OCI-LY1 (cell line): ENCODE data around the gene CHGA.

Experiments used
- H2AFZ ChIP-seq: fragments of 200-600 bp; sonication (generic), shearing (Covaris generic); 2 replicates; pipeline ENCODE4 v1.6.0; 2014; ENCODE audit warnings: antibody characterized with exemption, mild to moderate bottlenecking, low read length
- H3F3A ChIP-seq: fragments of 200-600 bp; sonication (generic), shearing (Covaris generic); 2 replicates; pipeline ENCODE4 v1.6.0; 2014; ENCODE audit warnings: mild to moderate bottlenecking, antibody characterized with exemption, low read length, moderate library complexity; ENCODE audit not compliant: insufficient read depth
- H3K27ac ChIP-seq: fragments of 200-600 bp; sonication (generic); 2 replicates; pipeline ENCODE4 v1.5.1; 2014; ENCODE audit warnings: low read length, mixed run types, mild to moderate bottlenecking, low read depth; ENCODE audit not compliant: poor library complexity, severe bottlenecking
- H3K27me3 ChIP-seq: fragments of 200-600 bp; sonication (generic); 2 replicates; pipeline ENCODE4 v1.6.0; 2014; ENCODE audit warnings: antibody characterized with exemption, mild to moderate bottlenecking, low read length, moderate library complexity; ENCODE audit not compliant: insufficient read depth
- H3K36me3 ChIP-seq: fragments of 200-600 bp; sonication (generic); 2 replicates; pipeline ENCODE4 v1.6.1; 2014; ENCODE audit warnings: mild to moderate bottlenecking, antibody characterized with exemption, low read length, moderate library complexity, mixed read lengths; ENCODE audit not compliant: insufficient read depth
- H3K4me1 ChIP-seq: fragments of 200-600 bp; sonication (generic); 2 replicates; pipeline ENCODE4 v1.5.1; 2014; ENCODE audit warnings: mild to moderate bottlenecking, low read length, moderate library complexity; ENCODE audit not compliant: insufficient read depth, severe bottlenecking
- H3K4me2 ChIP-seq: fragments of 200-600 bp; sonication (generic), shearing (Covaris generic); 2 replicates; pipeline ENCODE4 v1.6.1; 2014; ENCODE audit warnings: low read length
- H3K4me3 ChIP-seq: fragments of 200-600 bp; sonication (generic); 2 replicates; pipeline ENCODE4 v1.5.1; 2014; ENCODE audit warnings: low read length, low read depth, mild to moderate bottlenecking, mixed read lengths; ENCODE audit not compliant: poor library complexity, severe bottlenecking
- H3K79me2 ChIP-seq: fragments of 200-600 bp; shearing (Covaris generic); 2 replicates; pipeline ENCODE4 v1.6.1; 2016; ENCODE audit warnings: mixed run types, low read length, mixed read lengths; ENCODE audit not compliant: insufficient read depth
- H3K9ac ChIP-seq: fragments of 200-600 bp; sonication (generic), shearing (Covaris generic); 2 replicates; pipeline ENCODE4 v1.6.1; 2014; ENCODE audit warnings: mild to moderate bottlenecking, low read length, mixed read lengths
- H3K9me2 ChIP-seq: fragments of 200-600 bp; sonication (generic), shearing (Covaris generic); 2 replicates; pipeline ENCODE4 v1.6.1; 2014; ENCODE audit warnings: low read depth, mild to moderate bottlenecking, low read length, mixed read lengths
- H3K9me3 ChIP-seq: fragments of 200-600 bp; shearing (Covaris generic); 2 replicates; pipeline ENCODE4 v1.6.1; 2014; ENCODE audit warnings: low read length, mixed read lengths
- H4K20me1 ChIP-seq: fragments of 200-600 bp; sonication (generic), shearing (Covaris generic); 2 replicates; pipeline ENCODE4 v1.6.0; 2016; ENCODE audit warnings: mild to moderate bottlenecking, low read length; ENCODE audit not compliant: insufficient read depth
- EZH2 ChIP-seq: fragments of 200-600 bp; sonication (generic), shearing (Covaris generic); IDR thresholded peaks from 2 replicates; pipeline ENCODE4 v1.8.0; 2017; ENCODE audit warnings: borderline replicate concordance, mixed run types, mild to moderate bottlenecking, antibody characterized with exemption, low read length, moderate library complexity, mixed read lengths
- TF ChIP-seq, protein P1 (sequence below): fragments of 200-600 bp; sonication (generic), shearing (Covaris generic); IDR thresholded peaks from 2 replicates; pipeline ENCODE4 v1.5.1; 2017; ENCODE audit warnings: mild to moderate bottlenecking, antibody characterized with exemption, low read length, moderate library complexity, mixed read lengths

Gene CHGA

GRCh38 chr14:92884410-92884809 lies 38.5 kb upstream of the CHGA start:
- Histone ChIP-seq H3K4me3 (no peak overlapping the region), H2AFZ (no peak overlapping the region), H3K9me2 (no peaks in the 10 kb centered on the region), H4K20me1 (no peaks in the 10 kb centered on the region), H3K27ac (no peak overlapping the region), H3K9ac (no peak overlapping the region), H3K36me3 (no peaks in the 10 kb centered on the region), H3K79me2 (no peaks in the 10 kb centered on the region), H3K4me2 (no peak overlapping the region), H3K4me1 (no peaks in the 10 kb centered on the region), H3K27me3 (peaks cover 4% of the 10 kb centered on the region; the same call in 1 of the 2 replicates), H3K9me3 (no peaks in the 10 kb centered on the region), H3F3A (no peaks in the 10 kb centered on the region)
- no peak for TF ChIP-seq EZH2
- TF ChIP-seq, protein P1, sequence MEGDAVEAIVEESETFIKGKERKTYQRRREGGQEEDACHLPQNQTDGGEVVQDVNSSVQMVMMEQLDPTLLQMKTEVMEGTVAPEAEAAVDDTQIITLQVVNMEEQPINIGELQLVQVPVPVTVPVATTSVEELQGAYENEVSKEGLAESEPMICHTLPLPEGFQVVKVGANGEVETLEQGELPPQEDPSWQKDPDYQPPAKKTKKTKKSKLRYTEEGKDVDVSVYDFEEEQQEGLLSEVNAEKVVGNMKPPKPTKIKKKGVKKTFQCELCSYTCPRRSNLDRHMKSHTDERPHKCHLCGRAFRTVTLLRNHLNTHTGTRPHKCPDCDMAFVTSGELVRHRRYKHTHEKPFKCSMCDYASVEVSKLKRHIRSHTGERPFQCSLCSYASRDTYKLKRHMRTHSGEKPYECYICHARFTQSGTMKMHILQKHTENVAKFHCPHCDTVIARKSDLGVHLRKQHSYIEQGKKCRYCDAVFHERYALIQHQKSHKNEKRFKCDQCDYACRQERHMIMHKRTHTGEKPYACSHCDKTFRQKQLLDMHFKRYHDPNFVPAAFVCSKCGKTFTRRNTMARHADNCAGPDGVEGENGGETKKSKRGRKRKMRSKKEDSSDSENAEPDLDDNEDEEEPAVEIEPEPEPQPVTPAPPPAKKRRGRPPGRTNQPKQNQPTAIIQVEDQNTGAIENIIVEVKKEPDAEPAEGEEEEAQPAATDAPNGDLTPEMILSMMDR, result no peak

GRCh38 chr14:92885279-92886061 lies 37.5 kb upstream of the CHGA start:
- Histone ChIP-seq H3K4me3 (no peak overlapping the region), H3K27ac (no peak overlapping the region), H3K4me1 (no peaks in the 10 kb centered on the region), H3K9me3 (no peaks in the 10 kb centered on the region), H4K20me1 (no peaks in the 10 kb centered on the region), H3K79me2 (no peaks in the 10 kb centered on the region), H3K9ac (no peak overlapping the region), H3K27me3 (peaks cover 4% of the 10 kb centered on the region; the same call in 1 of the 2 replicates), H3K4me2 (no peak overlapping the region), H3K9me2 (no peaks in the 10 kb centered on the region), H3F3A (no peaks in the 10 kb centered on the region), H2AFZ (no peak overlapping the region), H3K36me3 (no peaks in the 10 kb centered on the region)
- TF ChIP-seq EZH2, result no peak
- TF ChIP-seq, protein P1, result no peak

GRCh38 chr14:92886337-92886736 lies 36.6 kb upstream of the CHGA start:
- Histone ChIP-seq H2AFZ (no peak overlapping the region), H4K20me1 (no peaks in the 10 kb centered on the region), H3K36me3 (no peaks in the 10 kb centered on the region), H3K27me3 (peaks cover 4% of the 10 kb centered on the region; the same call in 1 of the 2 replicates), H3K27ac (no peak overlapping the region), H3K9ac (no peak overlapping the region), H3K4me2 (no peak overlapping the region), H3K4me1 (no peaks in the 10 kb centered on the region), H3F3A (no peaks in the 10 kb centered on the region), H3K79me2 (no peaks in the 10 kb centered on the region), H3K4me3 (no peak overlapping the region), H3K9me2 (no peaks in the 10 kb centered on the region), H3K9me3 (no peaks in the 10 kb centered on the region)
- TF ChIP-seq, protein P1, result no peak
- no peak for TF ChIP-seq EZH2
